Keratinocyte (primary cell): ENCODE results near the gene SNX2. TPM values are rescaled to one million over a fixed set of nuclear protein-coding genes. Genes with fewer than 3 reads are reported as not detected.

Source experiments
- DNase-seq: peaks from one replicate; pipeline ENCODE4 v3.0.0-alpha.2; 2011; ENCODE audit warnings: low read depth, missing footprints, low spot score
- FAIRE-seq: peaks from 2 replicates; lab custom pipeline; 2011; peaks lifted over from hg19 to GRCh38; lab: Jason Lieb, UNC
- H2AFZ ChIP-seq: 2 replicates; pipeline ENCODE4 v1.6.0; 2012; ENCODE audit warnings: low read length, control low read depth, inconsistent platforms; ENCODE audit not compliant: control insufficient read depth
- H3K27ac ChIP-seq: 2 replicates; pipeline ENCODE4 v1.5.1; 2011; ENCODE audit warnings: low read length; ENCODE audit not compliant: control insufficient read depth, insufficient read depth
- H3K27me3 ChIP-seq: 3 replicates; pipeline ENCODE4 v1.6.0; 2011; ENCODE audit warnings: low read length; ENCODE audit not compliant: control insufficient read depth, insufficient read depth; ENCODE audit errors: extremely low read depth
- H3K36me3 ChIP-seq, 2 experiments: 2 replicates in 1 of 2; 3 replicates in 1 of 2; pipeline ENCODE4 v1.5.1; 2011; ENCODE audit warnings: low read length in 2 of 2, mild to moderate bottlenecking in 1 of 2; ENCODE audit not compliant: control insufficient read depth in 2 of 2, insufficient read depth in 2 of 2; ENCODE audit errors: extremely low read depth in 1 of 2
- H3K4me1 ChIP-seq: 3 replicates; pipeline ENCODE4 v1.5.1; 2011; ENCODE audit warnings: low read length; ENCODE audit not compliant: control insufficient read depth, insufficient read depth; ENCODE audit errors: extremely low read depth
- H3K4me2 ChIP-seq: 3 replicates; pipeline ENCODE4 v1.6.0; 2011; ENCODE audit warnings: low read depth, low read length; ENCODE audit not compliant: control insufficient read depth, insufficient read depth; ENCODE audit errors: extremely low read depth
- H3K4me3 ChIP-seq, 3 experiments: fragments of 200-600 bp in 1 of 3; sonication (generic) in 1 of 3; 2 replicates in 2 of 3; 3 replicates in 1 of 3; pipeline ENCODE4 v1.5.1; 2011 to 2016; ENCODE audit warnings: low read length in 3 of 3, mild to moderate bottlenecking in 3 of 3, control low read depth in 2 of 3, inconsistent platforms in 1 of 3, low read depth in 1 of 3, mixed read lengths in 1 of 3, mixed run types in 1 of 3, moderate library complexity in 1 of 3; ENCODE audit not compliant: control insufficient read depth in 2 of 3, insufficient read depth in 2 of 3; ENCODE audit errors: extremely low read depth in 1 of 3
- H3K79me2 ChIP-seq: 2 replicates; pipeline ENCODE4 v1.6.0; 2012; ENCODE audit warnings: low read length; ENCODE audit not compliant: control insufficient read depth, insufficient read depth
- H3K9ac ChIP-seq: 3 replicates; pipeline ENCODE4 v1.6.0; 2011; ENCODE audit warnings: low read length; ENCODE audit not compliant: control insufficient read depth, insufficient read depth; ENCODE audit errors: extremely low read depth
- H3K9me1 ChIP-seq: 3 replicates; pipeline ENCODE4 v1.6.0; 2011; ENCODE audit warnings: low read length; ENCODE audit not compliant: control insufficient read depth, insufficient read depth; ENCODE audit errors: extremely low read depth
- H3K9me3 ChIP-seq: 2 replicates; pipeline ENCODE4 v1.5.1; 2012; ENCODE audit warnings: low read depth, low read length; ENCODE audit not compliant: control insufficient read depth
- H4K20me1 ChIP-seq: 3 replicates; pipeline ENCODE4 v1.6.0; 2011; ENCODE audit warnings: low read length; ENCODE audit not compliant: control insufficient read depth, insufficient read depth; ENCODE audit errors: extremely low read depth
- CTCF ChIP-seq, 3 experiments: IDR thresholded peaks in 1 of 3; conservative IDR thresholded peaks in 1 of 3; optimal IDR thresholded peaks in 1 of 3; 2 replicates in 2 of 3; 3 replicates in 1 of 3; pipeline versions ENCODE3 to v1.5.1; 2011; ENCODE audit warnings: low read length in 3 of 3, mild to moderate bottlenecking in 3 of 3, moderate library complexity in 2 of 3, control low read depth in 1 of 3, inconsistent platforms in 1 of 3; ENCODE audit not compliant: insufficient read depth in 2 of 3; ENCODE audit errors: extremely low read depth in 1 of 3
- EZH2 ChIP-seq: IDR thresholded peaks from one replicate; pipeline ENCODE4 v1.6.1; 2012; ENCODE audit warnings: inconsistent platforms, mild to moderate bottlenecking, low read length, moderate library complexity
- dilution Hi-C: fragments of 300-500 bp; cut with MboI; formaldehyde crosslinking; loops from one replicate; pipeline ENCODE4 v1.7.0; 2020; ENCODE audit warnings: low sequenced_read_pairs; ENCODE audit not compliant: extremely low pct_ligation_motif_present
- polyA plus RNA-seq, 5 experiments: library from polyadenylated mRNA; depleted of rRNA in 3 of 5; stranded (reverse) in 3 of 5; stranded (forward) in 1 of 5; unstranded in 1 of 5; fragments of >200 nt; gene quantifications; 1 replicate in 1 of 5; 2 replicates in 3 of 5; 3 replicates in 1 of 5; pipeline versions ENCODE4 v1.2.1 to v1.2.3, GENCODE V29; 2011 to 2012; ENCODE audit warnings: missing spikeins in 2 of 5, low read depth in 1 of 5, low replicate concordance in 1 of 5

The SNX2 gene
- polyA plus RNA-seq, 1 donor (not counting 4 experiments of a cell fraction or from before 2014, with no cell fraction given) = 87.8 TPM

DNA sequence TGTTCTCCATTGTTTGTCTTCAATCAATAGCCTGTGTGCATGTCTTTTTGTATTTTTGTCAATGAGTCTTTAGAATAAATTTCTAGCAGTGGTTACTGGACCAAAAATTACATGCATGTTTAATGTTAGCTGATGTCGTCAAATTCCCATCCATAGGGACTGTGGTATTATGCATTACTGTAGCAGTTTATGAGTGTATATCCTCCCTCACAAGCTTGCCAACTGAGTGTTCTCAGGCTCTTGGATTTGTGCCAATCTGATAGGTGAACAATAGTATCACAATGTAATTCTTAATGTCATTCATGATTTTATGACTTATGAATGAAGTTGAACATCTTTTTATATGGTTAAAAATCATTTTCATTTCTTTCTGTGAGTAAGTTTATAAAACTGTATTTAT, 83.6 kb downstream of the SNX2 start:
- DNase-seq (no peak), FAIRE-seq (peak; percentile 34)
- no peaks in the 10 kb centered on the region for H4K20me1 ChIP-seq
- dilution Hi-C loops = no loop called here
- no peak overlapping the region for H3K27ac ChIP-seq
- H2AFZ ChIP-seq = no peak overlapping the region
- H3K79me2 ChIP-seq = peaks cover 49% of the 10 kb centered on the region
- H3K9ac ChIP-seq = no peak overlapping the region
- H3K4me1 ChIP-seq = no peaks in the 10 kb centered on the region
- no peak overlapping the region for H3K4me3 ChIP-seq
- H3K9me1 ChIP-seq = no peaks in the 10 kb centered on the region
- H3K36me3 ChIP-seq = no peaks in the 10 kb centered on the region
- no peaks in the 10 kb centered on the region for H3K27me3 ChIP-seq
- H3K9me3 ChIP-seq = no peaks in the 10 kb centered on the region
- TF ChIP-seq EZH2 = no peak
- no peak for TF ChIP-seq CTCF (optimal IDR thresholded peaks at IDR 0.05 in 1 of 3, IDR thresholded peaks at IDR 0.05 in 1 of 3, conservative IDR thresholded peaks at IDR 0.05 in 1 of 3; ENCODE audit: extremely low read depth in 1 of 3, insufficient read depth in 2 of 3, low read length in 3 of 3)
- H3K4me2 ChIP-seq = no peak overlapping the region

- H4K20me1 ChIP-seq = peaks cover 8% of the 10 kb centered on the region
- FAIRE-seq = no peak
- H3K4me2 ChIP-seq = no peak overlapping the region
- H3K27ac ChIP-seq = no peak overlapping the region
- no peaks in the 10 kb centered on the region for H3K9me1 ChIP-seq
- H3K79me2 ChIP-seq = peaks cover 43% of the 10 kb centered on the region
- H3K9me3 ChIP-seq = no peaks in the 10 kb centered on the region
- DNase-seq = no peak
- TF ChIP-seq EZH2 (no peak), CTCF (optimal IDR thresholded peaks at IDR 0.05 in 1 of 3, IDR thresholded peaks at IDR 0.05 in 1 of 3, conservative IDR thresholded peaks at IDR 0.05 in 1 of 3; ENCODE audit: extremely low read depth in 1 of 3, insufficient read depth in 2 of 3, low read length in 3 of 3) (no peak)
- dilution Hi-C loops = no loop called here
- H3K27me3 ChIP-seq = no peaks in the 10 kb centered on the region
- H3K9ac ChIP-seq = no peak overlapping the region
- H3K4me1 ChIP-seq = no peaks in the 10 kb centered on the region
- H2AFZ ChIP-seq = no peak overlapping the region
- H3K36me3 ChIP-seq = peaks cover 9 to 11% of the 10 kb centered on the region in 2 experiments
- no peak overlapping the region for H3K4me3 ChIP-seq
These were observed 88.4 kb downstream of the SNX2 start for GRCh38 chr5:122863240-122863639.
